HL-60 (cell line): ENCODE data around the gene MALRD1.

Source experiments
- GABPA ChIP-seq: IDR thresholded peaks from 2 replicates; pipeline ENCODE4 v1.6.1; 2012; ENCODE audit warnings: low read depth
- POLR2AphosphoS5 ChIP-seq: IDR thresholded peaks from 2 replicates; pipeline ENCODE4 v1.6.1; 2012; ENCODE audit warnings: low read depth
- SPI1 ChIP-seq: IDR thresholded peaks from 2 replicates; pipeline ENCODE4 v1.6.1; 2012; ENCODE audit warnings: low read depth, mild to moderate bottlenecking, borderline replicate concordance
- TF ChIP-seq, protein P1 (sequence below): IDR thresholded peaks from one replicate; pipeline ENCODE4 v1.5.1; 2011; ENCODE audit warnings: low read length, control low read depth, inconsistent platforms; ENCODE audit not compliant: insufficient read depth

GRCh38 chr10:19480353-19480752 is 431.8 kb downstream of the MALRD1 start:
- TF ChIP-seq POLR2AphosphoS5 (no peak), SPI1 (no peak), GABPA (no peak)
- TF ChIP-seq, protein P1, sequence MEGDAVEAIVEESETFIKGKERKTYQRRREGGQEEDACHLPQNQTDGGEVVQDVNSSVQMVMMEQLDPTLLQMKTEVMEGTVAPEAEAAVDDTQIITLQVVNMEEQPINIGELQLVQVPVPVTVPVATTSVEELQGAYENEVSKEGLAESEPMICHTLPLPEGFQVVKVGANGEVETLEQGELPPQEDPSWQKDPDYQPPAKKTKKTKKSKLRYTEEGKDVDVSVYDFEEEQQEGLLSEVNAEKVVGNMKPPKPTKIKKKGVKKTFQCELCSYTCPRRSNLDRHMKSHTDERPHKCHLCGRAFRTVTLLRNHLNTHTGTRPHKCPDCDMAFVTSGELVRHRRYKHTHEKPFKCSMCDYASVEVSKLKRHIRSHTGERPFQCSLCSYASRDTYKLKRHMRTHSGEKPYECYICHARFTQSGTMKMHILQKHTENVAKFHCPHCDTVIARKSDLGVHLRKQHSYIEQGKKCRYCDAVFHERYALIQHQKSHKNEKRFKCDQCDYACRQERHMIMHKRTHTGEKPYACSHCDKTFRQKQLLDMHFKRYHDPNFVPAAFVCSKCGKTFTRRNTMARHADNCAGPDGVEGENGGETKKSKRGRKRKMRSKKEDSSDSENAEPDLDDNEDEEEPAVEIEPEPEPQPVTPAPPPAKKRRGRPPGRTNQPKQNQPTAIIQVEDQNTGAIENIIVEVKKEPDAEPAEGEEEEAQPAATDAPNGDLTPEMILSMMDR, result no peak
